HG03521 (cell line): ENCODE measurements around the gene SYPL2.

Experiments
- ATAC-seq: cut with Tn5 transposase; IDR thresholded peaks from one replicate; pipeline ENCODE4 v1.9.1; 2021; ENCODE audit warnings: mild to moderate bottlenecking, moderate library complexity; ENCODE audit not compliant: unreplicated experiment

SYPL2 gene

DNA sequence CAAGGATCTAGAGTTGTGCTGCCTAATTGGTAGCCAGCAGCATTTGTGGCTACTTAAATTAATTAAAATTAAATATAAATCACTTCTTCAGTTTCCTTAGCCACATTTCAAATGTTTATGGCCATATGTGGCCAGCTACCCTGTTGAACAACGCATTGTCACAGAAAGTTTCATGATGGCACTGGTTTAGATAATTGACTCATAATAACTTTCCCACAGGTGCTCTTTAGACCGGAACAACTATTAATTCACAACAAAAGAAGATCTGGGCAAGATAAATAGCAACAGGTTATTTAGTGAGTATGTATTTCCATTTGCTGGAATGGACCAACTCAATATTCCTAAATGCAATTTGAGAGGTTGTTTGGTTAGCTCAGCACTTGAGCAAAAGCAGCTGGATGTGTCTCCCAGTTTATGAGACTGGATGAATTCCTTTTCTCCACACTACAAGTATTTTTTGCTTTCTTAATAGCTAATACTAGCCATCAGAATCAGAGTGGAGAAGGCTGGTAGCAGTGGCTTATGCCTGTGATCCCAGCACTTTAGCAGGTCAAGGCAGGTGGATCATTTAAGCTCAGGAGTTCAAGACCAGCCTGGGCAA lies 46.9 kb downstream of the SYPL2 start:
- ATAC-seq = no peak

DNA sequence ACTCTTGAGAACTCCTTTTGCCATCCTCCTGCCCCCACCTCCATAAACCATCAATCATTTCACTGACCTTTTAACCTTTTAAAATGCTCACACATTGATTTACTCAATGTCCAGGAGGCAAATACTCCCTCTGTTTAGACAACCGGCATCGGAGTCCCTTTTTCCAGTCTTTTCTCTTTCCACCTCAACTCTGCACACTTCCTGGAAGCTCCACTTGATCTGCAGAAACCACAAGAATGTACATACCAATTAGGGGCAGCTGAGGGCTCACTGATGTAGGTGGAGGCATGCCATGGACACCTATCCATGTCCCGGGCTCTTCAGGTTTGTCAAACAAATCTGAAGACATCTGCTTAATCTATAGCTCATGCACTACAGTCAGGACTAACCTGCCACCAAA lies 48.5 kb downstream of the SYPL2 start:
- no peak for ATAC-seq

DNA sequence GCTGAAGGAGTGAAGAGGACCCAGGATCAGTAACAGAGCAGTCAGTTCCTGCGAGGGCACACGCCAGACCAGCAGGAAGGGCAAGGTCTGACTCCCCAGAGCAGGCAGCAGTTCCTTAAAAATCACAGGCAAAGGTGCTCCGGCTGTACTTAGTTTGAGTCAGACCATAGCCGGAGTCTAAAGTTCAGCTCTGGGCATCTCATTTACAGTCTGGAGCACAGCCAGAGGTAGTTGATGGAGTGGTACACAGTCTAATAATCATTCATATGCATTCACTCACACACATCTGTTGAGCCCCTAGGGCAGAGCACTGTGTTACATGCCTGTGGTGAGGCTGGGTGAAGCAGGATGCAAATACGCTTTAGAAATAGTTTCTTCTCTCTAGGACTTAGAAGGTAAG lies 50.5 kb downstream of the SYPL2 start:
- no peak for ATAC-seq

DNA sequence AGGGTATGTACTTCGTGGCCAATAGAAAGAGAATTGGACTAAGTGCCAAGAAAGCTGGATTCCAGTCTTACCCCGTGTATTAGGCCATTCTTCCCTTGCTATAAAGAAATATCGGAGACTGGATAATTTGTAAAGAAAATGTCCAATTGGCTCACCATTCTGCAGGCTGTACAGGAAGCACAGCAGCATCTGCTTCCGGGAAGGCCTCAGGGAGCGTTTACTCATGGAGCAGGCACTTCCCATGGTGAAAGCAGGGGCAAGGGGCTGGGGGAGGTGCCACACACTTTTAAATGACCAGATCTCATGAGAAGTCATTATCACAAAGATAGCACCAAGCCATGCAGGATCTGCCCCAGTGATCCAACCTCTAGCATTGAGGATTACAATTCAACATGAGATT lies 51.0 kb downstream of the SYPL2 start:
- no peak for ATAC-seq

DNA sequence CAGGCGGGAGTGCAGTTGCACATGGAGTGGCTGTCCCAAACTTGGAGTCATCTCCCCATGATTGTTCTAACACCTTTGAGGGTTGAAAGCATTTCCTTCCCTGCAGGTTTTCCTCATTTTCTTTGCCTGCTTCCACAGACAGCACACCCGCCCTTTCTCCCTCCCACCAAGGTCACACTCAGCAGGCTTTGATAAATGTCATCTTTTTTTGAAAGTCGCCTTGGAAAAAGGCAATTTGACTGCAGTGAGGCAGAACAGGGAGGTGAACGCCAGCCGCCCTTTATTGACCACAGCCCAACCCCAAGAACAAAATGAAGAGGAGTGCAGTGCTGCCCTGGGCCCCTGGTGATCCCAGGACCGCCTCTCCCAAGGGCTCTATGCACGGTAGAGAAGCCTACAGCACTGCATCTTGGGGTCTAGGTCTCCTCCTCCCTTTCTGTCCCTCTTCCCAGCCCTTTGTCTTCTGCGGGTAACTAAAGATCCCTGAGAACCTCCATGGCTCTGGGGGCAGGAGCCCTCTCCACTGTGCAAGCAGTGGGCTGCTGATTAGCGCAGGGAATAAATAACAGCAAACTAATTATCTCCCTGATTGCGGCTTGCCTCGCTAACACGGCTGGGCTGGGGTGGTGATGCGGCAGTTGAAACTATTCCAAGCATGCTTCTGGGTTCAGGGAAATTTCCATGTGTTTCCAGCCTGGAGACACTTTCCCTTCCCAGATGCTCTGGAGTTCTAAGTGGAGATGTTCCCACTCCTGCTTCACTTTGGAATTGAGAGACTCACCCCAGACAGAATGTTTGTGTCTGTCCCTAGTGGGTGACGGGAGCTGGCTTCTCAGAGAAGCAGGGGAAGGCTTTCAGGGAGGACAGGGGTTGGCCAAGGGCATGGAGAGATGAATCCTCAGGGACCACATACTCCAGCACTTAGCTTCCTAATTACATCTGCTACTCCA lies 54.9 kb downstream of the SYPL2 start:
- no peak for ATAC-seq

DNA sequence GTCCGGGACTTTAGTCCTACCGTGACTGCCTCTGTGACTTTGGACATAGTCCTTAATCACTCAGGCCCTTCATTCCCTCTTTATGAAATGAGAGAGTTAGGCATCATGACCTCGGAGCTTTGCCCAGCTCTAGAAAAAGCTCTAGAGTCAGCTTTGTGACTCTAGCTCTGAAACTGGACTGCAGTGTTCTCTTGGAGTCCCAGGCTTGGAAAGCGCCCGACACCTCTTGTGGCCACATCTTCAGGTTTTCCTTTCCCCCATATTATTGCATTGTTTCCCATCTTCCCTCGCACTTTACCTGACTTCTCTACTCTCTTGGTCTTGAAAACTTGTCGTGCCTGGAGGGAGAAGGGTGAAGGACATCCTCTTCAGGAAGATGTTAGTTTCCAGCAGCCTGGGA lies 55.7 kb downstream of the SYPL2 start:
- no peak for ATAC-seq

DNA sequence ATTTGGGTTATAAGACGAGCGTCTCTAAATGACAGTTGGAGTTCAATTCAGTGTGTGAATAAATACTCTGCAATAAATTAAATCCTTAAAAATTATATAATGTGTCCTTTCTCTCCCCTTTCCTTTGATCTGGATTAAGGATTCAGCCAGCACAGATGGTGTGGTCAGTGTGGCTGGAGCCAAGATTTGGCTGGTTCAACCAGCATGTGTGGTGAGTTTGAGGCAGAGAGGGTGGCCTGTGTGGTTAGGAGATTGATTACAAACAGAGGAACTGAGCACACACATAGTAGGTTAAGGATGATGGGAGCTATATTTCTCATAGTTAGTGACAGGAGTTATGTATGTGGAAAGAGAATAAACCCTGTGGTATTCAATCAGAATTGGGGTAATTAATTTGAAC lies 57.4 kb downstream of the SYPL2 start:
- ATAC-seq = no peak

DNA sequence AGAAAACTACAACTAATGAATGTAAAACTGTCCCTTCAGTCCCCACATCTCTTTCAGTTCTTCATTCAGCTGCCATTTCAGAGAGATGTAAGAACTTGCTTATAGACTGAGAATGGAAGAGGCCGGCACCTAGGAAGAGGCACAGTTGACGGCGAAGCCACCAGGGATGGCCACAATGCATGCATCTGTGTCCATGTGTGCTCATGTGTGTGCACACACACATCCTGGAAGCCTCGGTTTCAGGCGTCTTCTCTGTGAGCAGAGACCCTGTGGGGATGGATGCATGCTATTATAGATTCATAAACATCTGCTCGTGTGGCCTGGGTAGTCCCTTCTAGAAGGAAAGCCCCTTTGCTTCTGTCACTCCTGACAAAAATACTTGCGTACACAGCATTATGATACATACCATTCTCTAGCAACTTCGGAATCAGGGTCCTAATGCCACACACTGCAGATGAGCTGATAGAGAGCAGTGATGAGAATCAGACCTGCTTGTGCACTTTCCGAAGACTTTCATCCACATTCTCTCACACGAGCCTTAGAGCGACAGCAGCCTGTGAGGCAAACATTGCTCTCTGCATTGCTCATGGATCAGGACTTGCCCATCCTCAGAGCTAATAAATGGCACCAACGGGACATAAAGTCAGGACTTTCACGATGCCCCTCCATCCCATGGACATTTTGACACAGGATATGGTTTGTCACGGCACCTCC lies 60.9 kb downstream of the SYPL2 start:
- no peak for ATAC-seq

DNA sequence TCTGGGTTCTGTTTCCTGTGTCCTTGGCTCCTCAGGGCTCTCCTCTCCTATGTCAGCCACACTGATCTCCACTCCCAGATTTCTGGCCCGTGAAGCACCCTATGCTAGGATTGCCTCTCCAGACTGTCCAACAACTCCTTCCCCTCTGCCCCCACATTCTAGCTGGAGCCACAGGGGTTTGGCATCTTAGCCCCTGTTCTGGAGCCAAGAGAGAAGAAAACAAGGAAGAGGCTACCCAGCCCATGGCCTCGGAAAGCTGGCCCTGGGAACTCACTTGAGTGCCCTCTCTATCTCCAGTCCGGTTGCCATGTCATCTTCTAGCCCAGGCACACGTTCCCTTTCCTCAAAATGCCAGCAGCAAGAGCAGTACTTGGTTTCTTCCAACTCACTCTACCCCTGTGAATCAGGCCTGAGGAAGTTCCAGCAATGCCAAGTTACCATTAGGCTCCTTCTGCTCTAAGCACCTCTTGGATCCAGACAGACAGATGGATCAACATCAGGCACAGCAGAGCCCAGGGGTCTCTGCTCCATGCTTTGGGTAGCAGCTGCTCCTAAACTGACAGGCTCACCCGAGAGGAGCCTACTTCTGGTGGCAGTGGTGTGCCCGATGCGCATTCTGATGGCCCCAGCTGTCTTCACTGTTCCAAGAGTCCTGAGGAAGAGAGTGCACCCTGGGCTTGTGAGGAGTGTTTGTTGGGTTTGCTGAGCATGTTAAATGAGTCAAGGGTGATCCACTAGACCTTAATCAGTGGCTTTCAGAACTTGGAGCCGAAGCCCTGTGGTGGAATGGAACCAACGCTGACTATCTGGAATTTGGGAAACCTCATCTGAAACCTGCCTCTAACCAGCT lies 61.7 kb downstream of the SYPL2 start:
- ATAC-seq = no peak

DNA sequence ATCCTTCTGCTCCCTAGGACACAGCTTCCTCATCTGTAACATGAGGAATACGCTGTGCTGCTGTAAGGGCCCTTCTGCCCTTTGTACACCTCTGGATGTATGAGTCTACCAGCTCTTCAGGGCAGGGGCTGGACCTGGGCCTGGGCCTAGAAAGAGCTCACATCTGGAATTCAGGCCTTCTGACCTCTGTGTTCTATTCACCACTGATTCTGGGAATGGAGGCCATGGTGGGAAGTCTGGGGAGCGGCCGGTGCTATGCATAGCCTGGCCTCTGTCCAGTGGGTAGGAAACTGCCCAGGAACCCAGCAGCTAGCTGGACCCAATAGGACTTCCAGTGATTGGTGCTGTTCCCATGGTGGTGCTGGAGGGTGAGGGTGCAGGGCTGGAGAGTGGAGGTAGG lies 62.4 kb downstream of the SYPL2 start:
- no peak for ATAC-seq

DNA sequence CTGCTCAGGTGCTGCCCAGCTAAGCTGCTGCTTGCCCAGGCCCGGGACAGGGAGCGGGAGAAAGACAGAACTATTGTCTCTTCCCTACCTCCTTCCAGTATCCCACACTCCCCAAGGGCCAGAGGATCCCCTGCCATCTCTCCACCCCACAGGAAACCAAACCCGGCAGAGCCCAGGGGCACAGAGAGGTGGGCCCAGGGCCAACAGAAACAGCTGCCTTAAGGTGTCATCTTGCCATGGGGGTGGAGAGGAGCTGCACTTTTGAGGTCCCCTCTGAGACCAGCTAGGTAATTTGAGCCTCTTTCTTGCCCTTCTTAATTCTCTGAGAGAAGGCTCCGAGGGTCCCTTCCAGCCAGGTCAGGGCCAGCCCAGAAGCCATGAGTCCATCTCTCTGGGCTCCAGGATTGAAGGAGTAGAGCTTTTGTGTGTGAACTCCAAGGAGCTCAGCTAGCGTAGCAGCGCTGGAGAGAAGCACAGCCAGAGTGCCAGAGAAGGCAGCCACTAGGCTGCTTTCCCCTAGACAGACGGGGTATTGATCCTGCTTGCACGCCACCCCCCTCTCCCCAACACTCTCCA lies 63.6 kb downstream of the SYPL2 start:
- no peak for ATAC-seq

DNA sequence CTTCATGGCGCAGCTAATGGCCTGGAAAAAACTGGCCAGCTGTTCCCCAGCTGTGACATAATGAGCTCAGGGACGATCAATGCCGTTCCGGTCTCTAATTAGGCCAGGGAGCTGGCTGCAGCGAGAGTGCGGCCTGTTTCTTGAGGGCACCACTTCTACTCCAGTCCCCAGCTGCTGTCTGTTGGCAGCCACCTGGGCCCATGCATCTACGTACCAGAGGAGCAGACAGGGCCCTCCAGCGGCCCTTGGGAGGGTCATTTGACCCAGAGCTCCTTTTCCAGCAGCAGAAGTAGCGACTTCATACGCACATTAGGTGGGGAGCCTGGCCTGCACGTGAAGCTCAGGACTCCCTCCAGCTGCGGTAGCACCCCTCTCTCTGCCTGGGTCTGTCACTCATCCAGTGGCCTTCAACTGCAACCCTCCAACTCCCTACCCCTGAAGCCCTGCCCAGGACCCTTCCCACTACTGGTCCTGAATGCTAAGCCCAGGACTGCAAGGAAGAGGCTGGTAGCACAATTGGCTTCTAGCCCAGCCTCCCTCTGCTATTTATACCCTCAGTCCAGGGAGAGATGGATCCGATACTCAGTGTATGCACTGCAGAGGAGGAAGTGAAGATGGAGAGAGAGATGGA lies 64.2 kb downstream of the SYPL2 start:
- no peak for ATAC-seq

DNA sequence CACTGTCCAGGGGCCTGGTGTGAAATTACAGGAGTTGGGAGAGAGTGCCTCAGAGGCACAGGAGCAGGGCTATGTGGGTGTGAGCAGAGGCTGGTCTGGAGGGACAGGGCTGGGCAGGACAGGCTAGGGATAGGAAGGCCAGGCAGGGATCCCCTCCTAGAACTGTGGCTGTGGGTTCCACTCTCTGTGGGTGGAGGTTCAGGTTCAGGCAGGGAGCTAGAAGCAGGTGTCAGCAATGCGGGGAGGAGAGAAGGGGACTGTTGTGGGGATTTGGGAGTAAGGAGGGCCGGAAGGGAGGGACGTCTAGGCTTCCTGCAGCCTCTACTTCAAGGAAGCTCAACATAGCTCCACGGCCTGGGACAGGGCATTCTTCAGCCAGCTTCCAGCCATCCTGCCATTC lies 65.0 kb downstream of the SYPL2 start:
- no peak for ATAC-seq
